ENCODE data around the gene NRP2.

The NRP2 gene

GRCh38 chr2:205806143-205806905 lies 124.0 kb downstream of the NRP2 start:
- H3K14ac ChIP-seq (ENCODE audit: low read length): no peak overlapping the region
- peaks cover 0 to 10% of the 10 kb centered on the region in 2 donors for H3K4me1 ChIP-seq (ENCODE audit: control insufficient read depth in 2 of 2, insufficient read depth in 1 of 2, low read depth in 1 of 2, low read length in 2 of 2)
- H4K8ac ChIP-seq (ENCODE audit: low read depth, low read length): no peak overlapping the region
- no peak overlapping the region for H2BK5ac ChIP-seq (ENCODE audit: low read length)
- no peaks in the 10 kb centered on the region for H3K79me1 ChIP-seq (ENCODE audit: low read depth, low read length)
- H3K4me3 ChIP-seq (ENCODE audit: low read length in 2 of 2): no peak overlapping the region
- no peak overlapping the region for H3K4ac ChIP-seq (ENCODE audit: low read length)
- H2BK12ac ChIP-seq (ENCODE audit: low read length): no peak overlapping the region
- H2AK5ac ChIP-seq (ENCODE audit: low read depth, low read length): no peak overlapping the region
- DNase-seq (ENCODE audit: low spot score): no peak
- no peaks in the 10 kb centered on the region for H3K36me3 ChIP-seq (replicated peaks in 1 of 2; ENCODE audit: control insufficient read depth in 2 of 2, insufficient read depth in 2 of 2, low read length in 2 of 2)
- H3K9ac ChIP-seq (ENCODE audit: low read depth, low read length, poor library complexity): no peak overlapping the region
- WGBS, 2 donors (ENCODE audit: extremely low coverage in 2 of 2, insufficient read length in 2 of 2, insufficient replicate concordance in 1 of 2): no CpG with 5 or more reads among the region's 18 CpGs
- H3K18ac ChIP-seq (ENCODE audit: low read length): no peak overlapping the region
- H3K9me3 ChIP-seq (replicated peaks in 1 of 2; ENCODE audit: control insufficient read depth in 2 of 2, insufficient read depth in 1 of 2, low read depth in 1 of 2, low read length in 2 of 2): no peaks in the 10 kb centered on the region
- no peak overlapping the region for H4K91ac ChIP-seq (ENCODE audit: low read depth, low read length, poor library complexity)
- no peak overlapping the region for H3K27ac ChIP-seq (replicated peaks; ENCODE audit: low read length)
- H3K4me2 ChIP-seq (ENCODE audit: insufficient read depth, low read length, poor library complexity, severe bottlenecking): no peak overlapping the region
- no peak overlapping the region for H2BK120ac ChIP-seq (ENCODE audit: low read depth, low read length)
- H2BK15ac ChIP-seq (ENCODE audit: low read length): no peak overlapping the region
- peak overlapping the region; percentile 24 for H2AFZ ChIP-seq (ENCODE audit: low read length)
- no peak overlapping the region for H3K23ac ChIP-seq (ENCODE audit: low read depth, low read length, poor library complexity)
- H3K27me3 ChIP-seq (ENCODE audit: control insufficient read depth in 3 of 3, insufficient read depth in 3 of 3, low read depth in 1 of 3, low read length in 3 of 3): peaks cover 0 to 16% (median 2%) of the 10 kb centered on the region in 3 experiments

GRCh38 chr2:205807229-205807628 lies 124.9 kb downstream of the NRP2 start:
- no CpG with 5 or more reads among the region's 3 CpGs for WGBS, 2 donors (ENCODE audit: extremely low coverage in 2 of 2, insufficient read length in 2 of 2, insufficient replicate concordance in 1 of 2)
- H3K36me3 ChIP-seq (replicated peaks in 1 of 2; ENCODE audit: control insufficient read depth in 2 of 2, insufficient read depth in 2 of 2, low read length in 2 of 2): no peaks in the 10 kb centered on the region
- no peak overlapping the region for H3K23ac ChIP-seq (ENCODE audit: low read depth, low read length, poor library complexity)
- H2BK120ac ChIP-seq (ENCODE audit: low read depth, low read length): no peak overlapping the region
- no peak overlapping the region for H3K4ac ChIP-seq (ENCODE audit: low read length)
- H3K14ac ChIP-seq (ENCODE audit: low read length): peak overlapping the region; percentile 40
- H4K8ac ChIP-seq (ENCODE audit: low read depth, low read length): no peak overlapping the region
- H2BK5ac ChIP-seq (ENCODE audit: low read length): no peak overlapping the region
- H3K18ac ChIP-seq (ENCODE audit: low read length): no peak overlapping the region
- H3K27ac ChIP-seq (replicated peaks; ENCODE audit: low read length): no peak overlapping the region
- no peak overlapping the region for H2BK15ac ChIP-seq (ENCODE audit: low read length)
- peaks cover 0 to 16% (median 2%) of the 10 kb centered on the region in 3 experiments for H3K27me3 ChIP-seq (ENCODE audit: control insufficient read depth in 3 of 3, insufficient read depth in 3 of 3, low read depth in 1 of 3, low read length in 3 of 3)
- no peak for DNase-seq (ENCODE audit: low spot score)
- no peak overlapping the region for H2BK12ac ChIP-seq (ENCODE audit: low read length)
- no peaks in the 10 kb centered on the region for H3K79me1 ChIP-seq (ENCODE audit: low read depth, low read length)
- no peaks in the 10 kb centered on the region for H3K9me3 ChIP-seq (replicated peaks in 1 of 2; ENCODE audit: control insufficient read depth in 2 of 2, insufficient read depth in 1 of 2, low read depth in 1 of 2, low read length in 2 of 2)
- no peak overlapping the region for H2AK5ac ChIP-seq (ENCODE audit: low read depth, low read length)
- no peak overlapping the region for H3K4me2 ChIP-seq (ENCODE audit: insufficient read depth, low read length, poor library complexity, severe bottlenecking)
- H2AFZ ChIP-seq (ENCODE audit: low read length): no peak overlapping the region
- H4K91ac ChIP-seq (ENCODE audit: low read depth, low read length, poor library complexity): no peak overlapping the region
- no peak overlapping the region for H3K9ac ChIP-seq (ENCODE audit: low read depth, low read length, poor library complexity)
- peaks cover 0 to 10% of the 10 kb centered on the region in 2 donors for H3K4me1 ChIP-seq (ENCODE audit: control insufficient read depth in 2 of 2, insufficient read depth in 1 of 2, low read depth in 1 of 2, low read length in 2 of 2)
- H3K4me3 ChIP-seq (ENCODE audit: low read length in 2 of 2): no peak overlapping the region

GRCh38 chr2:205807758-205808157 lies 125.5 kb downstream of the NRP2 start:
- H2BK5ac ChIP-seq (ENCODE audit: low read length): no peak overlapping the region
- no peak overlapping the region for H2BK120ac ChIP-seq (ENCODE audit: low read depth, low read length)
- no CpG with 5 or more reads among the region's 6 CpGs for WGBS, 2 donors (ENCODE audit: extremely low coverage in 2 of 2, insufficient read length in 2 of 2, insufficient replicate concordance in 1 of 2)
- no peak overlapping the region for H4K91ac ChIP-seq (ENCODE audit: low read depth, low read length, poor library complexity)
- H3K4me2 ChIP-seq (ENCODE audit: insufficient read depth, low read length, poor library complexity, severe bottlenecking): no peak overlapping the region
- H2AK5ac ChIP-seq (ENCODE audit: low read depth, low read length): no peak overlapping the region
- no peak overlapping the region for H2BK12ac ChIP-seq (ENCODE audit: low read length)
- H3K27me3 ChIP-seq (ENCODE audit: control insufficient read depth in 3 of 3, insufficient read depth in 3 of 3, low read depth in 1 of 3, low read length in 3 of 3): peaks cover 0 to 16% (median 2%) of the 10 kb centered on the region in 3 experiments
- no peak overlapping the region for H3K9ac ChIP-seq (ENCODE audit: low read depth, low read length, poor library complexity)
- no peak overlapping the region for H3K23ac ChIP-seq (ENCODE audit: low read depth, low read length, poor library complexity)
- H3K4ac ChIP-seq (ENCODE audit: low read length): no peak overlapping the region
- no peak overlapping the region for H2BK15ac ChIP-seq (ENCODE audit: low read length)
- H3K9me3 ChIP-seq (replicated peaks in 1 of 2; ENCODE audit: control insufficient read depth in 2 of 2, insufficient read depth in 1 of 2, low read depth in 1 of 2, low read length in 2 of 2): no peaks in the 10 kb centered on the region
- H3K27ac ChIP-seq (replicated peaks; ENCODE audit: low read length): no peak overlapping the region
- no peak overlapping the region for H2AFZ ChIP-seq (ENCODE audit: low read length)
- H3K4me3 ChIP-seq (ENCODE audit: low read length in 2 of 2): no peak overlapping the region
- H3K4me1 ChIP-seq (ENCODE audit: control insufficient read depth in 2 of 2, insufficient read depth in 1 of 2, low read depth in 1 of 2, low read length in 2 of 2): peaks cover 0 to 10% of the 10 kb centered on the region in 2 donors
- H3K79me1 ChIP-seq (ENCODE audit: low read depth, low read length): no peaks in the 10 kb centered on the region
- H3K14ac ChIP-seq (ENCODE audit: low read length): no peak overlapping the region
- H3K36me3 ChIP-seq (replicated peaks in 1 of 2; ENCODE audit: control insufficient read depth in 2 of 2, insufficient read depth in 2 of 2, low read length in 2 of 2): no peaks in the 10 kb centered on the region
- H4K8ac ChIP-seq (ENCODE audit: low read depth, low read length): no peak overlapping the region
- no peak overlapping the region for H3K18ac ChIP-seq (ENCODE audit: low read length)
- no peak for DNase-seq (ENCODE audit: low spot score)

GRCh38 chr2:205808486-205809121 lies 126.3 kb downstream of the NRP2 start:
- no peak overlapping the region for H3K4me3 ChIP-seq (ENCODE audit: low read length in 2 of 2)
- no peak overlapping the region for H2BK12ac ChIP-seq (ENCODE audit: low read length)
- H3K14ac ChIP-seq (ENCODE audit: low read length): no peak overlapping the region
- no peak overlapping the region for H3K23ac ChIP-seq (ENCODE audit: low read depth, low read length, poor library complexity)
- H3K4ac ChIP-seq (ENCODE audit: low read length): no peak overlapping the region
- H3K4me2 ChIP-seq (ENCODE audit: insufficient read depth, low read length, poor library complexity, severe bottlenecking): no peak overlapping the region
- no peak overlapping the region for H2AK5ac ChIP-seq (ENCODE audit: low read depth, low read length)
- H3K27me3 ChIP-seq (ENCODE audit: control insufficient read depth in 3 of 3, insufficient read depth in 3 of 3, low read depth in 1 of 3, low read length in 3 of 3): peaks cover 0 to 16% (median 2%) of the 10 kb centered on the region in 3 experiments
- no peak overlapping the region for H2BK120ac ChIP-seq (ENCODE audit: low read depth, low read length)
- H4K8ac ChIP-seq (ENCODE audit: low read depth, low read length): no peak overlapping the region
- H2AFZ ChIP-seq (ENCODE audit: low read length): no peak overlapping the region
- no peak overlapping the region for H2BK5ac ChIP-seq (ENCODE audit: low read length)
- no peak overlapping the region for H3K9ac ChIP-seq (ENCODE audit: low read depth, low read length, poor library complexity)
- WGBS, 2 donors (ENCODE audit: extremely low coverage in 2 of 2, insufficient read length in 2 of 2, insufficient replicate concordance in 1 of 2): no CpG with 5 or more reads among the region's 7 CpGs
- no peak overlapping the region for H2BK15ac ChIP-seq (ENCODE audit: low read length)
- DNase-seq (ENCODE audit: low spot score): no peak
- no peak overlapping the region for H3K27ac ChIP-seq (replicated peaks; ENCODE audit: low read length)
- H4K91ac ChIP-seq (ENCODE audit: low read depth, low read length, poor library complexity): no peak overlapping the region
- peaks cover 0 to 10% of the 10 kb centered on the region in 2 donors for H3K4me1 ChIP-seq (ENCODE audit: control insufficient read depth in 2 of 2, insufficient read depth in 1 of 2, low read depth in 1 of 2, low read length in 2 of 2)
- H3K36me3 ChIP-seq (replicated peaks in 1 of 2; ENCODE audit: control insufficient read depth in 2 of 2, insufficient read depth in 2 of 2, low read length in 2 of 2): no peaks in the 10 kb centered on the region
- H3K18ac ChIP-seq (ENCODE audit: low read length): no peak overlapping the region
- no peaks in the 10 kb centered on the region for H3K79me1 ChIP-seq (ENCODE audit: low read depth, low read length)
- no peaks in the 10 kb centered on the region for H3K9me3 ChIP-seq (replicated peaks in 1 of 2; ENCODE audit: control insufficient read depth in 2 of 2, insufficient read depth in 1 of 2, low read depth in 1 of 2, low read length in 2 of 2)

Data from neuronal stem cell (in vitro differentiated cells).